Stimulated activated CD8-positive, alpha-beta memory T cell treated with anti-CD3 and anti-CD28 coated beads, Interleukin-4, amount 100 ng/mL, for 4 hours (primary cell): Measurements from ENCODE around the gene FXYD7.
"Not testable (repeated sequence)": the region's sequence is repeated elsewhere in the genome, so short reads cannot be mapped to it uniquely, and the experiment has no call there.

Experiments
- DNase-seq, 2 donors: peaks; one replicate each; pipeline ENCODE4 v3.0.0-alpha.2; 2020; ENCODE audit warnings: low read depth in 2 of 2, low spot score in 1 of 2

FXYD7 gene

GRCh38 chr19:35194012-35194984 is 51.2 kb downstream of the FXYD7 start:
- no peak for DNase-seq

- no peak for DNase-seq
Observed at GRCh38 chr19:35195830-35196229, 52.8 kb downstream of the FXYD7 start.

- DNase-seq = not testable (repeated sequence)
Observed at GRCh38 chr19:35196861-35197260, 53.8 kb downstream of the FXYD7 start.

GRCh38 chr19:35199481-35199880 is 56.4 kb downstream of the FXYD7 start:
- no peak for DNase-seq

GRCh38 chr19:35202722-35203688 is 60.0 kb downstream of the FXYD7 start:
- DNase-seq = no peak
